PFSK-1 (cell line): ENCODE data around the gene PROC. TPM values are rescaled to one million over a fixed set of nuclear protein-coding genes. Genes with fewer than 3 reads are reported as not detected.

Source experiments
- FOXP2 ChIP-seq: optimal IDR thresholded peaks from 2 replicates; pipeline ENCODE3; 2011; ENCODE audit warnings: borderline replicate concordance, control low read depth, inconsistent platforms; ENCODE audit not compliant: insufficient read depth; ENCODE audit errors: extremely low read length, extremely low read depth
- POLR2AphosphoS5 ChIP-seq: IDR thresholded peaks from 2 replicates; pipeline ENCODE4 v1.6.1; 2012; ENCODE audit warnings: low read depth, mild to moderate bottlenecking, control low read depth, low read length, moderate library complexity
- REST ChIP-seq, 2 experiments: IDR thresholded peaks; 2 replicates each; pipeline versions ENCODE4 v1.6.1 to v1.8.0; 2011 to 2012; ENCODE audit warnings: low read depth in 2 of 2, low read length in 2 of 2, control low read depth in 1 of 2, inconsistent platforms in 1 of 2, mild to moderate bottlenecking in 1 of 2, moderate library complexity in 1 of 2; ENCODE audit not compliant: insufficient read depth in 1 of 2
- SIN3A ChIP-seq: IDR thresholded peaks from 2 replicates; pipeline ENCODE4 v1.6.1; 2012; ENCODE audit warnings: mild to moderate bottlenecking, low read length, moderate library complexity, borderline replicate concordance; ENCODE audit not compliant: insufficient read depth
- TAF1 ChIP-seq: IDR thresholded peaks from 2 replicates; pipeline ENCODE4 v1.6.1; 2012; ENCODE audit warnings: low read length, control low read depth, borderline replicate concordance; ENCODE audit not compliant: insufficient read depth
- polyA plus RNA-seq: library from polyadenylated mRNA; unstranded; fragments of >200 nt; gene quantifications from one replicate; pipeline ENCODE4 v1.2.1, GENCODE V29; 2012; ENCODE audit warnings: low read depth, missing spikeins; ENCODE audit not compliant: insufficient read length

Gene PROC
- polyA plus RNA-seq: 0.84 TPM

- TF ChIP-seq TAF1 (no peak), POLR2AphosphoS5 (no peak), REST (IDR thresholded peaks at IDR 0.05; ENCODE audit: insufficient read depth in 1 of 2, low read depth in 2 of 2, low read length in 2 of 2) (no peak), FOXP2 (no peak), SIN3A (no peak)
Measured at GRCh38 chr2:127418300-127419111, at the start of gene PROC. TSS of gene PROC (plus strand) at chr2:127418427. CDS start at chr2:127419943, 1,516 bp downstream.

DNA sequence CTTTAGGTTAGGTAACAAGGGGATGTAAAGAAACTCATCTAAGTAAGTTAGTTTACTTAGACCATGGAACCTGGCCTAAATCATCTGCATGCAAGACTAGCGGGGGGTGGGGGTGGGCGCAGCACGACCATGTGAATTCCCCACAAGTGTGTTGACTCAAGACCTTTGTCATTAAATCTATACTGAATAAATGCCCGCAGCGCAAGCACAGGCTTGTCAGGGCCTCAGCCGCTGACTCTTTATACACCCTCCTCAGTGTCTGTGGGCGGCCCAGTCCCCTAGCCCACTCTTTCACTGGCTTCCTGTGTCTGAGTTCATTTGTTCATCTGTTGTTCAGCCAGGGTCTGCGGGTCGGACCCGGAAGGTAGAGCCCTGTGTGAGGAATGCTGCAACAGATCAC is 48.2 kb upstream of the PROC start:
- TF ChIP-seq REST (IDR thresholded peaks at IDR 0.05; ENCODE audit: insufficient read depth in 1 of 2, low read depth in 2 of 2, low read length in 2 of 2) (no peak), SIN3A (no peak), TAF1 (no peak), POLR2AphosphoS5 (no peak), FOXP2 (no peak)

GRCh38 chr2:127371037-127371436 is 47.2 kb upstream of the PROC start:
- TF ChIP-seq SIN3A (no peak), TAF1 (no peak), REST (IDR thresholded peaks at IDR 0.05; ENCODE audit: insufficient read depth in 1 of 2, low read depth in 2 of 2, low read length in 2 of 2) (no peak), POLR2AphosphoS5 (no peak), FOXP2 (no peak)

GRCh38 chr2:127373362-127374083 is 44.7 kb upstream of the PROC start:
- TF ChIP-seq FOXP2 (no peak), SIN3A (no peak), REST (IDR thresholded peaks at IDR 0.05; ENCODE audit: insufficient read depth in 1 of 2, low read depth in 2 of 2, low read length in 2 of 2) (no peak), POLR2AphosphoS5 (no peak), TAF1 (no peak)
